GM18498 (cell line): ENCODE measurements around the gene SPRY1.

Experiments
- ATAC-seq: cut with Tn5 transposase; IDR thresholded peaks from one replicate; pipeline ENCODE4 v1.9.1; 2021; ENCODE audit warnings: mild to moderate bottlenecking, moderate library complexity; ENCODE audit not compliant: unreplicated experiment

Gene SPRY1

GRCh38 chr4:123396307-123397143 lies at the start of gene SPRY1:
Gene SPRY1, plus strand, starts transcription at chr4:123396795. Its CDS starts 4,797 bp downstream, at chr4:123401592.
- ATAC-seq, result peak; percentile 47

GRCh38 chr4:123346951-123347350 lies 49.6 kb upstream of the SPRY1 start:
- ATAC-seq, result peak; percentile 67

GRCh38 chr4:123348946-123349345 lies 47.6 kb upstream of the SPRY1 start:
- no peak for ATAC-seq

GRCh38 chr4:123349421-123350190 lies 47.0 kb upstream of the SPRY1 start:
- no peak for ATAC-seq

GRCh38 chr4:123350191-123350544 lies 46.4 kb upstream of the SPRY1 start:
- no peak for ATAC-seq

- no peak for ATAC-seq
Observed at GRCh38 chr4:123350726-123351125, 45.9 kb upstream of the SPRY1 start.

GRCh38 chr4:123351713-123352112 lies 44.9 kb upstream of the SPRY1 start:
- no peak for ATAC-seq

GRCh38 chr4:123352240-123352945 lies 44.2 kb upstream of the SPRY1 start:
- ATAC-seq, result no peak

GRCh38 chr4:123352966-123353365 lies 43.6 kb upstream of the SPRY1 start:
- ATAC-seq, result no peak

- ATAC-seq, result no peak
Observed at GRCh38 chr4:123353656-123354055, 42.9 kb upstream of the SPRY1 start.

- no peak for ATAC-seq
Observed at GRCh38 chr4:123354701-123355100, 41.9 kb upstream of the SPRY1 start.

GRCh38 chr4:123356921-123357320 lies 39.7 kb upstream of the SPRY1 start:
- no peak for ATAC-seq

- no peak for ATAC-seq
Observed at GRCh38 chr4:123359449-123360315, 36.9 kb upstream of the SPRY1 start.

GRCh38 chr4:123361195-123361861 lies 35.3 kb upstream of the SPRY1 start:
- no peak for ATAC-seq

GRCh38 chr4:123362103-123362502 lies 34.5 kb upstream of the SPRY1 start:
- ATAC-seq, result no peak

GRCh38 chr4:123363729-123364128 lies 32.9 kb upstream of the SPRY1 start:
- ATAC-seq, result peak; percentile 97

- ATAC-seq, result no peak
Observed at GRCh38 chr4:123364906-123365305, 31.7 kb upstream of the SPRY1 start.

GRCh38 chr4:123365412-123365811 lies 31.2 kb upstream of the SPRY1 start:
- ATAC-seq, result no peak

GRCh38 chr4:123366144-123366748 lies 30.3 kb upstream of the SPRY1 start:
- ATAC-seq, result no peak

- ATAC-seq, result no peak
Observed at GRCh38 chr4:123378794-123379193, 17.8 kb upstream of the SPRY1 start.
